SK-N-MC (cell line): ENCODE data around the gene TMEM52B.

Experiments used
- EZH2 ChIP-seq: fragments of 200-600 bp; sonication (generic); IDR thresholded peaks from one replicate; pipeline ENCODE4 v1.6.1; 2017; ENCODE audit warnings: antibody characterized with exemption
- POLR2AphosphoS5 ChIP-seq: IDR thresholded peaks from 2 replicates; pipeline ENCODE4 v1.6.1; 2012; ENCODE audit warnings: mild to moderate bottlenecking, low read depth, low read length, borderline replicate concordance

- TF ChIP-seq EZH2, result no peak
- no peak for TF ChIP-seq POLR2AphosphoS5
These were observed 3.7 kb downstream of the TMEM52B start for GRCh38 chr12:10182354-10183049.
